ENCODE data around the gene ABHD12. TPM values are rescaled to one million over a fixed set of nuclear protein-coding genes. Genes with fewer than 3 reads are reported as not detected.
A peak's percentile ranks its signal among the peaks of the same experiment; 100 is the strongest.

The ABHD12 gene
- total and polyA plus RNA-seq, 10 of the 15 experiments (the other 5 are each of a cell fraction or from before 2014, with no cell fraction given) = 1.5 to 61.8 (median 26.7) TPM

DNA sequence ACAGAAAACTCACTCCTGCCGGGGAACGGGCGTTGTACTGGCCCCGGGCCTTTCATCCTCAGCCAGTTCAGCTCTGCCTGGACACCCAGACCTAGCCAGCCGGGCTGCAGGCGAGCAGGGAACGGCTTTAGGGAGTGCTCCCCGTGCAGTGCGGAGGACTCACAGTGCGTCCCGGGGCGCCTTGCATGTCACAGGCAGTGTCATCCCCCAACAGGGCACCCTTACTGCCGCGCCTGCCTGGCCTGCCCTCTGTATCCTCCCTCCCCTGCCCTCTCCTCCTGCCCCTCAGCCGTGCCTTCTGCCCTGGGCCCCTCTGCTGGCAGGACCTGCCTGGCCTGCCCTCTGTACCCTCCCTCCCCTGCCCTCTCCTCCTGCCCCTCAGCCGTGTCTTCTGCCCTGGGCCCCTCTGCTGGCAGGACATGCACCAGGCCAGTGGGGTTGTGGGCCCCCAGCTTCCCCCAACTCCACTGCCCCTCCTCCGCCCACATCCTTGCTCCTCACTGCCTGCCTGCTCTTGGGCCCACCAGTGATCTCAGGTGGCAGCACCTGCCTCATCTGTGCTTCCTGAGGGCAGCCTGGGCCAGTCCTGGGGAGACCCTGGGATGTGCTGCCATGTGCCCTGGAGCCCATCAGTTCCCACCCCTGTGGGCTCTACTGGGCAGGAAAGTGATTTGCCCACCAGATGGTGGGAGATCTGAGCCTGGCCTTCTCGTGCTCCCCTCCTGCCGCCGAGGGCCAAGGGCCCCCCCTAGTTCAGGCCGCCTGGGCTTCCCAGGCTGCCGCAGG, 99.8 kb downstream of the ABHD12 start:
- no peaks in the 10 kb centered on the region for H3K79me2 ChIP-seq (ENCODE audit: control insufficient read depth, insufficient read depth, low read length)
- ChIA-PET RAD21 (ENCODE audit: unreplicated experiment) (no interaction called here), POLR2A (interaction anchor here (0.7 kb wide), 1 partner anchor 238 kb away, joined by 5 read pairs; no protein-coding TSS in a partner anchor), CTCF (interaction anchor here (2.8 kb wide), 1 partner anchor 108 kb away, joined by 12 read pairs; no protein-coding TSS in a partner anchor), SMC1A (ENCODE audit: uncharacterized antibody, unreplicated experiment) (interaction anchor here (1.1 kb wide), 1 partner anchor 8 kb away, joined by 3 read pairs; no protein-coding TSS in a partner anchor)
- H4K20me1 ChIP-seq (ENCODE audit: control insufficient read depth, insufficient read depth) = no peaks in the 10 kb centered on the region; the same call in 1 of the 2 replicates
- no peak overlapping the region for H2AFZ ChIP-seq (ENCODE audit: control insufficient read depth, low read depth, low read length)
- FAIRE-seq (no peak), DNase-seq (ENCODE audit: low read depth, low spot score) (no peak), ATAC-seq (no peak)
- in situ Hi-C loops (cut with MboI) = loop anchor here (10.0 kb wide), 1 partner anchor 446 kb away; no protein-coding TSS in a partner anchor
- no peak overlapping the region for H3K4me3 ChIP-seq
- peaks cover 27% of the 10 kb centered on the region for H3K4me1 ChIP-seq (ENCODE audit: control insufficient read depth, insufficient read depth, low read length)
- 0 out of 4 replicates have a peak, but pooled peaks of 1 of the 2 experiments have one; percentile 6 for TF ChIP-seq SRF (IDR thresholded peaks at IDR 0.05; ENCODE audit: low read depth in 2 of 2, low read length in 2 of 2)
- no peak for TF ChIP-seq SMC3 (IDR thresholded peaks at IDR 0.05; ENCODE audit: borderline replicate concordance, low read length)
- BruUV-seq (replicated peaks) = no TSS peak
- H3K27ac ChIP-seq (ENCODE audit: control insufficient read depth, insufficient read depth) = no peak overlapping the region
- H3K27me3 ChIP-seq (replicated peaks in 1 of 2; ENCODE audit: control insufficient read depth in 2 of 2, insufficient read depth in 2 of 2, low read length in 1 of 2) = no peaks in the 10 kb centered on the region
- intact Hi-C loops (cut with micrococcal nuclease; ENCODE audit: unreplicated experiment) = no loop called here
- no peaks in the 10 kb centered on the region for H3K9me3 ChIP-seq (replicated peaks; ENCODE audit: control insufficient read depth, insufficient read depth, low read length)
- peaks cover 8 to 24% of the 10 kb centered on the region in 2 experiments; a peak in 3 of 4 replicates for H3K36me3 ChIP-seq (ENCODE audit: control insufficient read depth in 2 of 2, insufficient read depth in 2 of 2, low read length in 1 of 2)
- no peak overlapping the region for H3K9ac ChIP-seq (ENCODE audit: control insufficient read depth, insufficient read depth, low read length)
- WGBS (ENCODE audit: insufficient coverage, insufficient replicate concordance, low lambda C conversion rate, missing lambda C conversion rate) = 91% methylated on average over 16 of the region's 22 CpGs
- no peak overlapping the region for H3K4me2 ChIP-seq (ENCODE audit: control insufficient read depth, insufficient read depth)

DNA sequence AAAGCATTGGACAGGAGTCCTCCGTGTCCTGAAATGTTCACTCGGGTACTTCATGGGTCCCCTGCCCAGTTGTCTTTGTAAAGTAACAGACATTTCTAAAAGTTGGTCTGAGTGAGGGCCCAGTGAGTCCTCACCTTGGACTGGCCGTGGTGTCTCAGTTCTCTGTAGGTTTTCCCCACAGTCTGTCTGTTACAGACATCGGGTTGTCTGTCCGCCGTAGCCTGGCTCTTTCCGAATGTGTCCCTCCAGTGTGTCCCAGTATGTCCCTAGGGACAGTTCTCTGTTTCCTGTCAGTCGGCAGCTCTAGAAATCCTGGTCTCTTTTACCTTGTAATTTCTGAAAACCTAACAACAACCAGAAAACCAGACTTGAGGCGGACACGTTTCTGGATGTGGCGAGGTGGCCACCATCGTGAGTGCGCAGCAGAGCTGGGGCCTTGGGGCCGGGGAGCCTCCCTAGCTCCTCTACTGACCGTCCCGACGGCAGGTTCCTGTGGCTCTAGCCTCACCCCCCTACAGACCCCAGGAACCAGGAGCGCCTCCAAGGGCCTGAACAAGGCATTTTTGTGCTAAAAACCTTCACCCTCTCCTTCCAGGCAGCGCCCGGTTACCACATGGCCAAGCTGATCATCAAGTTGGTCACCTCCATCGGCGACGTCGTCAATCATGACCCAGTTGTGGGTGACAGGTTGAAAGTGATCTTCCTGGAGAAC, 100.6 kb downstream of the ABHD12 start:
- Histone ChIP-seq H3K4me3 (no peak overlapping the region), H3K36me3 (ENCODE audit: control insufficient read depth in 2 of 2, insufficient read depth in 2 of 2, low read length in 1 of 2) (peaks cover 12 to 24% of the 10 kb centered on the region in 2 experiments; a peak in 3 of 4 replicates), H3K27me3 (replicated peaks in 1 of 2; ENCODE audit: control insufficient read depth in 2 of 2, insufficient read depth in 2 of 2, low read length in 1 of 2) (no peaks in the 10 kb centered on the region), H3K9me3 (replicated peaks; ENCODE audit: control insufficient read depth, insufficient read depth, low read length) (no peaks in the 10 kb centered on the region), H2AFZ (ENCODE audit: control insufficient read depth, low read depth, low read length) (no peak overlapping the region), H3K4me1 (ENCODE audit: control insufficient read depth, insufficient read depth, low read length) (peaks cover 19% of the 10 kb centered on the region), H4K20me1 (ENCODE audit: control insufficient read depth, insufficient read depth) (no peaks in the 10 kb centered on the region; the same call in 1 of the 2 replicates), H3K27ac (ENCODE audit: control insufficient read depth, insufficient read depth) (no peak overlapping the region), H3K4me2 (ENCODE audit: control insufficient read depth, insufficient read depth) (no peak overlapping the region), H3K9ac (ENCODE audit: control insufficient read depth, insufficient read depth, low read length) (no peak overlapping the region), H3K79me2 (ENCODE audit: control insufficient read depth, insufficient read depth, low read length) (no peaks in the 10 kb centered on the region)
- WGBS (ENCODE audit: insufficient coverage, insufficient replicate concordance, low lambda C conversion rate, missing lambda C conversion rate) = 93% methylated on average over 21 of the region's 24 CpGs
- ChIA-PET RAD21 (ENCODE audit: unreplicated experiment) (interaction anchor here (1.8 kb wide), 1 partner anchor 109 kb away, joined by 4 read pairs; no protein-coding TSS in a partner anchor), SMC1A (ENCODE audit: uncharacterized antibody, unreplicated experiment) (interaction anchor here (1.1 kb wide), 1 partner anchor 9 kb away, joined by 3 read pairs; no protein-coding TSS in a partner anchor), CTCF (interaction anchor here (0.6 to 2.8 kb wide), 2 partner anchors 109 to 118 kb away, joined by 3 to 12 read pairs; partner anchors contain the start of gene GINS1), POLR2A (no interaction called here)
- ATAC-seq = no peak
- in situ Hi-C loops (cut with MboI) = loop anchor here (10.0 kb wide), 1 partner anchor 445 kb away; no protein-coding TSS in a partner anchor
- intact Hi-C loops (cut with micrococcal nuclease; ENCODE audit: unreplicated experiment) = loop anchor here (5.0 kb wide), 1 partner anchor 293 kb away; no protein-coding TSS in a partner anchor
- FAIRE-seq = no peak
- BruUV-seq (replicated peaks) = no TSS peak
- TF ChIP-seq ZBED1 (IDR thresholded peaks at IDR 0.05; ENCODE audit: borderline replicate concordance) = no peak
- no peak for TF ChIP-seq YY1 (IDR thresholded peaks at IDR 0.05; ENCODE audit: low read depth, low read length)
- TF ChIP-seq CBX5 (IDR thresholded peaks at IDR 0.05; ENCODE audit: low read depth) = no peak
- TF ChIP-seq, protein P1, sequence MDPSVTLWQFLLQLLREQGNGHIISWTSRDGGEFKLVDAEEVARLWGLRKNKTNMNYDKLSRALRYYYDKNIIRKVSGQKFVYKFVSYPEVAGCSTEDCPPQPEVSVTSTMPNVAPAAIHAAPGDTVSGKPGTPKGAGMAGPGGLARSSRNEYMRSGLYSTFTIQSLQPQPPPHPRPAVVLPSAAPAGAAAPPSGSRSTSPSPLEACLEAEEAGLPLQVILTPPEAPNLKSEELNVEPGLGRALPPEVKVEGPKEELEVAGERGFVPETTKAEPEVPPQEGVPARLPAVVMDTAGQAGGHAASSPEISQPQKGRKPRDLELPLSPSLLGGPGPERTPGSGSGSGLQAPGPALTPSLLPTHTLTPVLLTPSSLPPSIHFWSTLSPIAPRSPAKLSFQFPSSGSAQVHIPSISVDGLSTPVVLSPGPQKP (IDR thresholded peaks at IDR 0.05; ENCODE audit: low read depth, low read length) = no peak
- TF ChIP-seq ZZZ3 (IDR thresholded peaks at IDR 0.05; ENCODE audit: control insufficient read depth, insufficient read length, low read depth) = no peak
- no peak for TF ChIP-seq SIN3A (IDR thresholded peaks at IDR 0.05; ENCODE audit: low read depth, low read length)
- no peak for TF ChIP-seq SPI1 (IDR thresholded peaks at IDR 0.05; ENCODE audit: borderline replicate concordance, insufficient read depth, low read depth, low read length)
- TF ChIP-seq NFYA (IDR thresholded peaks at IDR 0.05; ENCODE audit: borderline replicate concordance, low read depth, low read length) = no peak
- DNase-seq (ENCODE audit: low read depth, low spot score) = no peak
